Ureter (tissue), 1 donor: Measurements from ENCODE around the gene SHANK1. TPM values are rescaled to one million over a fixed set of nuclear protein-coding genes. Genes with fewer than 3 reads are reported as not detected.

ENCODE experiments used
- DNase-seq: peaks from one replicate; pipeline ENCODE4 v3.0.0-alpha.2; 2020; ENCODE audit warnings: low spot score
- total RNA-seq: library from RNA; stranded (reverse); gene quantifications from one replicate; pipeline ENCODE4 v1.2.4, GENCODE V29; 2023
- donor health status: DM: yes; HTN: yes; CAD: no.

Gene SHANK1
- total RNA-seq, 1 donor from 2014 or later: 0.29 TPM

- no peak for DNase-seq
These were observed 33.1 kb downstream of the SHANK1 start for GRCh38 chr19:50686310-50687032.

GRCh38 chr19:50679177-50680125 lies 40.2 kb downstream of the SHANK1 start:
- peak; percentile 73 for DNase-seq

DNA sequence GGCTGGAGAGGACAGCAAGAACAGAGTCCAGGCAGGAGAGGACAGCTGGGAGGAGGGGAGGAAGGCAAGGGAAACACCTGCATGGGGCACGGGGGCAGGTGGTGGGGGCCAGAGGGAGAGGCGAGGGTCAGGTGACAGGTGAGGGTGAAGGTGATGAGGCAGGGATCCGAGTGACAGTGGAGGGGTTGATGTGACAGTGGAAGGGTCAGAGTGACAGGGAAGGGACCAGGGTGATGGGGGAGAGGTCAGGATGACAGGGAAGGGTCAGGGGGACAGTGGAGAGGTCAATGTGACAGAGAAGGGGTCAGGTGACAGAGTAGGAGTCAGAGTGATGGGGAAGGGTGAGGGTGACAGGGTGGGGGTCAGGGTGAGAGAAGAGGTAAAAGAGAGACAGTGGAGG lies 41.3 kb downstream of the SHANK1 start:
- DNase-seq: no peak

- DNase-seq: no peak
These were observed 42.0 kb downstream of the SHANK1 start for GRCh38 chr19:50677636-50678035.

DNA sequence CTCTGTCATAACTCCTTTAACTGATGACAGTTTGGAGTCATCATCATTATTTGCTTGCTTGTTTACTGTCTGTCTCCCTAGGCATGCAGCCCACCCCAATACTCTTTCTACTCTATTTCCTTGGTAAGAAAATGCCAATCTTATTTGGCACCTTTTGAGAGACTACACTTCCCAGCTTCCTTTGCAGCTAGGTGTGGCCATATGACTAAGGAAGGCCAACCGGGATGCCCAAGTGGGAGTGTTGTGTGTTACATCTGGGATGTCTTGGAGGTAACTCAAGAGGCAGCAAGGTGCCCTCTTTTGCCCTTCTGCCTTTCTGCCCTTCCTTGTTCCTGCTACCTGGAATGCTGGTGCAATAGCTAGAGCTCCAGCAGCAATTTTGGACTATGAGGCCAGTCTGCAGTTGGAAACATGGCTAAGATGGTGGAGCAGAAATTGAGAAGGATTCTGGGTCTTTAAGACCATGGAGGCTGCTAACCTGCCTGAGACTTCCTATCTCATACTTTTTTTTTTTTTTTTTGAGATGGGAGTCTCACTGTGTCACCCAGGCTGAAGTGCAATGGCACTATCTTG lies 42.9 kb downstream of the SHANK1 start:
- DNase-seq: no peak

DNA sequence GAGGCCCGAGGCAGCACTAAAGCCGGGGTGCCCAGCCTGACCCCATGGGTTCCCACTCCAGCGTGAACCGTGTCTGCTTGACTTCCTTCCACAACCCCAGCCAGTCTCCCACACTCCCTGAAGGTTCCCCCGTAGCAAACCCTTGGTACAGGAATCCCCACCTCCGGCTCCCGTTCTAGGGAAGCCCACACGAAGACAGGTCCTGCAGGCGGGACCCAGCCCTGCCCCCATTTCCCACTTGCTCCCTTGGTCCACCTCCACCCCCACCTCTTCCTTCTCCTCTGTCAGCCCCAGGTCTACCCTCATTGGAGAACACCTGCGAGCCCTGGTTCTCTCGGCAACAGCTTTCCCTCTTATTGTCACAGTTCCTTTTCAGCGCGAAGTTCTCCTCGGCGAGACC lies 46.5 kb downstream of the SHANK1 start:
- no peak for DNase-seq

- DNase-seq: no peak
These were observed 49.6 kb downstream of the SHANK1 start for GRCh38 chr19:50670102-50670380.

DNA sequence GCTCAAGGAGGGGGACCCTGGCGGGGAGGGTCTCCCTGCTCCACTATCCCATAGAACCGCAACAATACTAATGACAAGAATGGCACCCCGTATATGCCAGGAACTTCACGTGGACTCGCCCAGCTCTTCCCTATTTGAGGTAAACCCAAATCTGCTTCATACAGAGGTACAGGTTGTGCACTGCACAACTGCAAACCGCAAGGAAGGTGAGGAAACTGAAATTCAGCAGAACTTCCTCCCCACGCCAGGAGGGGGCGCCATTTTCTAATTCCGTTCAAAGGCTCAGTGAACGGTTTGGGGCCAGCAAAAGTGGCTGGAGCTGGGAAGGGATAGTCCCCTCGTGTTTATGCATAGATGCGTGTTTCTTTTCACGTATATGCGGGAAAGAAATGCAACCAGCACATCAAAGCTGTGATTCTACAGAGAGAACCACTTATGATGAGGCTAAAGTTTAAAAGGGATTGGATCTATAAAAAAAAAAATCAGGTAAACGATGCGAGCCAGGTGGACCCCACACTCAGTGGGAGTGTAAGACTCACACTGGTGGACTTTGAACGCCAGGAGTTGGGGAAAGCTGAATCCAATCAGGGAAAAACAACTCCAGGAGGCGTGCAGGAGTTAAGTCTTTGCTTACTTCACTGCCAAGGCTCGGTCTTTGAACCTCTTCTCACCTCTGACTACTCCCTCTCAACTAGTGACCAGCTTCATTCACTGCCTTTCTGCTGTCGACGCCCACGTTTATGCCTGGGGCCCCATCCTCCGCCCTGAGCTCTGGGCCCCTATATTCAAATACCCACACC lies 50.1 kb downstream of the SHANK1 start:
- no peak for DNase-seq

- no peak for DNase-seq
These were observed 50.7 kb downstream of the SHANK1 start for GRCh38 chr19:50668879-50669278.

DNA sequence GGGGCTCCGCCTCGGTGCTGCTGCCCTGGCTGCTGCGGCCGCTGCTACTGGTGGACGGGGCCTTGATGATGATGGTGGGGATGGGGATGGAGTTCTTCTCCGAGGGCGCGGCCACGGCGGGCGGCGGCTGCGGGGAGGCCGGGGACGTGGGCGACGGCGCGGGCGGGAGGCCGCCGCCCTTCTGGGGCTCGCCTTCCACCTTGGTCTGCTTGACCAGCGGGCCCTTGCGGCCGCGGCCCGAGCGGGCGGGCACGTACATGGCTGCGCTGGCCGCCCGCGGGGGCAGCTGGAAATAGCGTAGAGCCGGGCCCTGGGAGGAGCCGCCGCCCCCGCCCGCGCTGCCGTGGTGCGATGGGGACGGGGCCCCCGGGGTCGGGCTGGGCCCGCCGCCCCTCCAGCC lies 51.2 kb downstream of the SHANK1 start:
- DNase-seq: no peak

DNA sequence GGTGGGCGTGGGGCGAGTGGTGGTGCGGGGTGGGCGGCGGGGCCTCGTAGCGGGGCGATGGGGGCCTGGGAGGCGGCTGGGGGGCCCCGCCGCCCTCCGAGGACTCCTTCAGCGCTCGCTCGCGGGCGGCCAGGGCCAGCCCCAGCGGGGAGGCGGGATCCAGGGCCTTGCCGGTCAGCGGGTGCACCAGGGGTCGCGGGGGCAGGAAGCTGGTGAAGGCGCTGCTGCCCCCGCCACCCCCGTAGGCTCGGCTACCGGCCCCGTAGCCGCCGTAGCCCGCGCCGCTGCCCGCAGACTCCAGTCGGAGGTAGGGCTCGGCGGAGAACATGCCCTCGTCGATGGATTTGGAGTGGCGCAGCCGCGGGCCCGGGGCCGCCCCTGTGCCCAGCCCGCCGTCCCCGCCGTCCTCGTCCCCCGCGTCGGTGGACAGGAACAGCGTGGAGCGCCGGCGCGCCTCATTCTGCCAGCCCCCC lies 51.8 kb downstream of the SHANK1 start:
- DNase-seq: no peak

DNA sequence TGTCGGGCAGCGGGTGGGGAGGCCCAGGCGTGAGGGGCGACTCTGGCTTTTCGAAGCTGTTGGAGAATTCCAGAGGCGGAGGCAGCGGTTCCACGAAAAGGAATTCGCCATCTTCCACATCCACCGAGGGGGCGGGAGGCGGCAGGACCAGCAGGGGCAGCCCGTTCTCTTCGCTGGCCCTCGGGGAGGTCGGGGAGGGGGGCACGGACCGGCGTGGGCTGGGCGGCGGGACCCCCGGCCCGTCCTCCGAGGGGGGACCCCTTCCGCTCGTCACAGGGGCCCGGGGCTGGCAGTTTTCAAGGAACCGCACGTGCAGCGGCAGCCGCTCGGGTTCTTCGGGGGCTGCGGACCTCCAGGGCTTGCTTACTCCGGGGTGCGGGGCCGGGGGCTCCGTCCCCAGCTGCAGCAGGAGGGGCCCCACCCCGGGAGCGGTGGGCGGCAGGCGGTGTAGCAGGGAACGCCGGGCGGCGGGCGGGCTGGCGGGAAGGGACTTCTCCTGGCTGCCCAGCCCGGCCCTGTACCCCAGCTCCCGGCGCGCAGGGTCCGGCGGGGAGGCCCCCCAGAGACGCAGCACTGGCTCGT lies 52.3 kb downstream of the SHANK1 start:
- no peak for DNase-seq

DNA sequence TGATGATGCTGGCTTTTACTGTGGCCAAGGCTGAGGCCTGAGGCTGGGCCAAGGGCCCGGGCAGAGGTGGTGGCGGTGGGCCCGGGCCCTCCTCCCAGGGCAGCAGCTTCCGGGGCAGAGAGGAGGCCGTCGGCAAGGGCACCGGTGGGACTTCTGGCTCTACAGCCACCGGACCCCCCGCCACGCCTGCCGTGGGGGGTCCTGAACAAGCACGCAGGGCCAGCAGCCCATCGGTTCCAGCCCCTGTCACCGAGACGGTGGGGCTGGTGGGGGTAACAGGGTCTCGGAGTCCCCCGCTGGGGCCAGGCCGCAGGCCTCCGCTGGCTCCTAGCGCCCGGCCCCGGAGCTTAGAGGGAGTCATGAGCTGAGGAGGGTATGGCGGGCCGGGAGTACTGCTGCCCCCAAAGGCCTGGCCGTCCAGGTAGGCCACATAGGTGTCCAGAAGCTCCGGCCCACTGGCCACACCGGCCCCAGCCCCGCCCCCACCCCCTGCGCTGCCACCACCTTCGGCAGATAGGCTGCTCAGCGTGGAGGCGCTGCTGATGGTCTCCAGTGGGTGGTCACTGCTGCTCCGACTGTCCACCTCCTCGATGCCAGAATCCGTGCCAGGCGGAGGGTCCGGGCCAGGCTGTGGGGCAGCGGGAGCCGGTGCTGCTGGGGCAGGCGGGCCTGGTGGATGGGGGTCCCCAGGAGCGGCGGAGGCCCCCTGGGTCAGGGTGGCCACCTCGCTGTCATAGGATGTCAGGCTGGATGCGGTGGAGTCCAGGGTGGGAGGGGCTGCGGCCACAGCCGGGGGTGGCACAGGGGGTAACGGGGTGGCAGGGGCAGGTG lies 53.0 kb downstream of the SHANK1 start:
- DNase-seq: no peak

GRCh38 chr19:50664204-50664603 lies 55.4 kb downstream of the SHANK1 start:
- DNase-seq: no peak

GRCh38 chr19:50663482-50663790 lies 56.2 kb downstream of the SHANK1 start:
- no peak for DNase-seq

DNA sequence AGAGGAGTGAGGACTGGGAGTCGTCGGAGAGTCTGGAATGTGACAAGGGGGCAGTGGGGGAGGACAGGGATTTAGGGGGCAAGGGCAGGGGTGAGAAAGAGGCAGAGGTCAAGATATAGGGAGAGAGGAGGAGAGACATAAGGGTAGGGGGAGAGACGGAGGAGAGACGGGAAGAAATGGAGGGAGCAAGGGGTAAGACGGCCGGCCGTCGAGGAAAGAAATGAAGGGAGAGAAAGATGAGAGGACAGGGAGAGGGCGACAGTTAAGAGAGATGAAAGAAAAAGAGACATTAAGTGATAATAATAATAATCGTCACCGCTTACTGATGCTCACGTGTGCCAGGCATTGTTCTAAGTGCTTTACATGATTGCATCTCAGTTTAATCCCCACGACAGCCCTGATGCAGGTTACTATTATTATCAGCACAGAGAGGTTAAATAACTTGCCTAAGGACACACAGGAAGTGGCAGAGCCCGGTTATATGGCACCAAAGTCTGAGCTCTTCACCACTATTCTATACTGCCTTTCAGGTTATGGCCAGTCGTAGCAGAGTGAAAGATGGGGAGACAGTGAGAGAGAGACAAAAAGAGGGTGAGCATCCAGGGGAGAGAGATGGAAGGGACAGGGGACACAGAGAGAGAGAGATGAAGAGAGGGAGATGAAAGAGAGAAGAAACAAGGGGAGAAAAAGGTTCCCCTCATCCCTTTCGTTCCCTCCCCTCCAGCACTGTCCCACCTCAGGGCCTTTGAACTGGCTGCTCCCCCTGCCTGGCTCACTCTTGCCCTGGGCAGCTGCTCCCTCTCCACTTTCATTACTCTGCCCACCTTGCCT lies 56.7 kb downstream of the SHANK1 start:
- DNase-seq: no peak

DNA sequence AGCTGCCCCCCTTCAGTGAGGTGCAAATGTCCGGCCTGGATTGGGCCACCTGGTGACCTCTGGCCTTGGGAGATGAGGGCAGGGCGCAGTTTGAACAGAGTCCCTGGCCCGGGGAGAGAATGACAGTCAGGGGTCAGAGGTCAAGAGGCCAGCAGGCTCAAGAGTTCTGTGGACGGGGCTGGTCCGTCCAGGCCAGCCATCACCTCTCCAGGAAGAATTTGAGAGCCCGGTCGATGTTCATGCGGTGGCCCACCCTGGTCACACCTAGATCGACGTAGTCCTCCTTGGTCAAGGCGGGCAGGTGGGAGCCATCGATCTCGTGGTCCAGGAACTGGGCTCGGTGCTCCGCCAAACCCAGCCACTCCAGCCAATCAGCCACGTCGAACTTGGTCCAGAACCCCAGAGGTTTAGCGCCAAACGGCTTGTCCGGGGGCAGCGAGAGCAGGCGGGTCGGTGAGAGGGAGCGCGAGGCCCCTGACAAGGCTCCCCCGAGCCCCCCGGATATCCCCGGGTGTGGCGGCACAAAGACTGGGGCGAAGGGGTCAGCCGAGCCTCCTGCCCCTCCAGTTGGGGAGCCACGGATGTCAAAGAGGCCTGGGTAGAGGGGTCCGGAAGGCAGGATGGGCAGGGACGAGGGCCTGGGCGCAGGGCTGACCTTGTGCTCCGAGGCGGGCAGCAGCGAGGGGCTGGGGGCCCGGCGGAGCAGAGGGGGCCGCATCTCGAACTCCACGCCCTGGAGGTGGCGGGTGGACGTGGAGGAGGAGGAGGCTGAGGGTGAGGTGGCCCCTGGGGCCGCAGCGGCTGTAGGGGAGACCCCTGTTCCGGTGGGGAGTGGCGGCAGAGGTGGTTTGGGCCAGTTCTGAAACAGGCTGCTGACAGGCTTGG lies 57.6 kb downstream of the SHANK1 start:
- DNase-seq: no peak

DNA sequence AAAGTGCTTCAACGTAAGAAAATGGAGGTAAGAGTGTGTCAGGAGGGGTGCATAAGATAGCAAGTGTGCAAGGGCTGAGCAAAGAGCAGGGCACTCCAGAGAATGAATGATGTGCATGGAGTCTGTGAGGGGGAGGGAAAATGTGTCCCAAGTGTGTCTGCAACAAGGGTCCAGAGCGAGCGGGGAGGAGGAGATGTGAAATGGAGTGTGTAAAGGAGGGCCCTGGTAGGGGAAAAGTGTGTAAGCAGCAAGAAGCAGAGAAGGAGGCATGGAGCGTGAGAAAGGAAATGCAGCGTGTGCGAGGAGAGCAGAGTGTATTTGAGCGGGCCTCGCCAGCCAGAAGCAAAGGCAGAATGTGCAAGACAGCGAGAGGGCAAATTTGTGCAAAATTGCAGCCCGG lies 58.6 kb downstream of the SHANK1 start:
- no peak for DNase-seq

DNA sequence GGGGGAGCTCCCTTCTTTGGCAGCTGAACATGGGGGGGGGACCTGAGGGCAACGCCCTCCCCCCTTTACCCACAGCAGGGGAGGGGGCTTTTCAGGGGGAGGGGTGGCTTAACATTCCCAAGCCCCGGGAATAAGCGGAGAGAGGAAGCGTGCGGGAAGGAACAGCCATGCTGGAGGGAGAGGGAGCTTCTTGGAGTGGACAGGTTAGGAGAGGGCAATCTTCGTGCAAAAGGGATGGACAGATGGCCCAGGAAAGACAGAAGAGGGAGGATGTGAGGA lies 59.6 kb downstream of the SHANK1 start:
- DNase-seq: no peak
